ENCODE data around the gene RAB17. TPM values are rescaled to one million over a fixed set of nuclear protein-coding genes. Genes with fewer than 3 reads are reported as not detected.

RAB17 gene
- total and polyA plus RNA-seq, 2 of the 8 experiments (the other 6 are each of a cell fraction or from before 2014, with no cell fraction given): 42.6 to 83.4 TPM

DNA sequence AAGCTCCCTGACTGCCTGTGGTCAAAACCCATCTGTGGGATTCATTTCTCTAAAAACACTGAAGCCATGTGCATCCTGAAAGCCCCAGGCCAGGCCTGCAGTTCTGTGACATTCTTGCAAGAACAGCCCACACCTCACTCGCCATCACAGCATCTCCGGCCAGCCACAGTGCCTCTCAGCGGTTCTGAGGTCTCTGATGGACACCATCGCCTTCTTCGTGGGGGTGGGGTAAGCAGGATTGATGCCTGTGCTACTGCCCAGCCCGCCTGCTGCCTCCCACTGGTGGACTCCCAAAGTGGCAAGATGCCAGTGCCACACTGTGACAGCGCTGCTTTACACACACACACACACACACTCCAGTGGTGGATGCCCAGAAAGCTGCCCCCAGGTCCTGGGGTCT lies 29.3 kb downstream of the RAB17 start:
- Histone ChIP-seq H4K8ac (ENCODE audit: extremely low read depth, insufficient read depth, low read length) (no peak overlapping the region), H3K4me3 (ENCODE audit: extremely low read depth in 1 of 4, insufficient read depth in 2 of 4, low read depth in 3 of 4, low read length in 4 of 4) (no peak overlapping the region), H3K23ac (ENCODE audit: insufficient read length) (no peak overlapping the region), H3K23me2 (ENCODE audit: low read depth, low read length) (peaks cover 11% of the 10 kb centered on the region; the same call in 1 of the 2 replicates), H3K9me3 (ENCODE audit: insufficient read depth in 2 of 2, low read depth in 1 of 2, low read length in 1 of 2) (no peaks in the 10 kb centered on the region), H2BK20ac (ENCODE audit: low read length) (no peak overlapping the region), H3K27ac (ENCODE audit: low read depth, low read length) (no peak overlapping the region), H2BK5ac (ENCODE audit: low read depth, low read length) (no peak overlapping the region), H3K14ac (ENCODE audit: insufficient read length) (no peak overlapping the region), H3K36me3 (ENCODE audit: control insufficient read depth in 2 of 4, insufficient read depth in 4 of 4, low read length in 3 of 4) (no peaks in the 10 kb centered on the region), H4K91ac (replicated peaks; ENCODE audit: insufficient read length, low read length) (no peak overlapping the region), H3K18ac (ENCODE audit: extremely low read depth, low read length) (no peak overlapping the region), H2AFZ (ENCODE audit: low read length) (no peak overlapping the region), H3K9ac (replicated peaks in 1 of 4; ENCODE audit: extremely low read depth in 1 of 4, low read depth in 3 of 4, low read length in 3 of 4) (no peak overlapping the region), H2BK120ac (replicated peaks; ENCODE audit: low read depth, low read length) (no peak overlapping the region), H3K4me1 (replicated peaks in 1 of 4; ENCODE audit: control insufficient read depth in 3 of 4, insufficient read depth in 4 of 4, low read length in 3 of 4) (peaks cover 0 to 4% (median 0%) of the 10 kb centered on the region in 4 experiments; a peak in 2 of 7 replicates), H2BK12ac (ENCODE audit: low read depth, low read length) (no peak overlapping the region), H4K20me1 (replicated peaks in 1 of 2; ENCODE audit: control insufficient read depth in 1 of 2, insufficient read depth in 2 of 2, low read length in 2 of 2) (peaks cover 0 to 11% of the 10 kb centered on the region in 2 experiments), H3K4ac (replicated peaks; ENCODE audit: insufficient read length, low read depth, low read length) (no peak overlapping the region), H3K79me1 (ENCODE audit: low read depth, low read length) (no peaks in the 10 kb centered on the region), H4K5ac (ENCODE audit: insufficient read length, low read depth, low read length) (no peak overlapping the region), H3K4me2 (ENCODE audit: insufficient read depth in 1 of 2, low read depth in 2 of 2, low read length in 2 of 2) (no peak overlapping the region), H3K27me3 (replicated peaks in 1 of 4; ENCODE audit: control insufficient read depth in 3 of 4, extremely low read depth in 1 of 4, insufficient read depth in 3 of 4, low read length in 3 of 4) (no peaks in the 10 kb centered on the region; a peak in 1 of 7 replicates), H2AK5ac (ENCODE audit: low read depth, low read length) (no peak overlapping the region), H3K79me2 (ENCODE audit: control insufficient read depth in 1 of 2, insufficient read depth in 2 of 2, low read length in 2 of 2) (no peaks in the 10 kb centered on the region), H2BK15ac (ENCODE audit: low read length) (no peak overlapping the region), H3K56ac (replicated peaks; ENCODE audit: insufficient read length, low read depth, low read length) (no peak overlapping the region)
- ChIA-PET POLR2A (ENCODE audit: partially characterized antibody) (interaction anchor here (1.0 kb wide), 1 partner anchor 21 kb away, joined by 3 read pairs; no protein-coding TSS in a partner anchor), CTCF (ENCODE audit: partially characterized antibody) (interaction anchor here (0.5 to 5.6 kb wide), 8 partner anchors 11 to 140 kb away, joined by 3 to 25 read pairs (median 4); no protein-coding TSS in a partner anchor)
- DNase-seq (ENCODE audit: low read depth in 1 of 2, low spot score in 2 of 2): no peak
- no peak for FAIRE-seq
- 91% methylated on average over 7 of the region's 7 CpGs; no CpG with 5 or more reads in 1 of the 2 experiments for WGBS, 2 experiments (ENCODE audit: extremely low coverage in 1 of 2, insufficient coverage in 1 of 2, insufficient read length in 1 of 2, insufficient replicate concordance in 2 of 2, low coverage in 1 of 2, low lambda C conversion rate in 2 of 2, missing lambda C conversion rate in 1 of 2)
- TF ChIP-seq TAF7 (optimal IDR thresholded peaks at IDR 0.05; ENCODE audit: borderline replicate concordance, low read depth, low read length) (no peak), RBBP5 (IDR thresholded peaks at IDR 0.05; ENCODE audit: borderline replicate concordance, low read depth, low read length) (no peak), TEAD4 (IDR thresholded peaks at IDR 0.05; ENCODE audit: low read depth, low read length) (no peak), SRF (IDR thresholded peaks at IDR 0.05; ENCODE audit: low read depth, low read length) (no peak), RFX5 (IDR thresholded peaks at IDR 0.05; ENCODE audit: borderline replicate concordance, low read depth, low read length) (no peak), KDM1A (IDR thresholded peaks at IDR 0.05; ENCODE audit: borderline replicate concordance, low read length) (no peak), CTBP2 (IDR thresholded peaks at IDR 0.05; ENCODE audit: borderline replicate concordance, insufficient read depth, insufficient read length, low read length) (no peak), SIRT6 (IDR thresholded peaks at IDR 0.05; ENCODE audit: low read length) (no peak), SP2 (IDR thresholded peaks at IDR 0.05; ENCODE audit: low read length) (no peak), TBP (IDR thresholded peaks at IDR 0.05; ENCODE audit: low read depth, low read length) (no peak), SP4 (IDR thresholded peaks at IDR 0.05; ENCODE audit: low read length) (no peak), NANOG (IDR thresholded peaks at IDR 0.05; ENCODE audit: insufficient read depth, low read depth, low read length, poor library complexity, severe bottlenecking) (no peak), KDM5A (IDR thresholded peaks at IDR 0.05; ENCODE audit: low read length) (no peak)
- TF ChIP-seq, protein P1, sequence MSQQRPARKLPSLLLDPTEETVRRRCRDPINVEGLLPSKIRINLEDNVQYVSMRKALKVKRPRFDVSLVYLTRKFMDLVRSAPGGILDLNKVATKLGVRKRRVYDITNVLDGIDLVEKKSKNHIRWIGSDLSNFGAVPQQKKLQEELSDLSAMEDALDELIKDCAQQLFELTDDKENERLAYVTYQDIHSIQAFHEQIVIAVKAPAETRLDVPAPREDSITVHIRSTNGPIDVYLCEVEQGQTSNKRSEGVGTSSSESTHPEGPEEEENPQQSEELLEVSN (IDR thresholded peaks at IDR 0.05): no peak

Data from H1 (cell line).